GM12891 (cell line): ENCODE measurements around the gene SLC22A14.

Experiments
- DNase-seq: peaks from one replicate; pipeline ENCODE4 v3.0.0; 2011; ENCODE audit warnings: low spot score; ENCODE audit not compliant: insufficient read length
- FAIRE-seq: peaks from 2 replicates; lab custom pipeline; 2011; peaks lifted over from hg19 to GRCh38; lab: Jason Lieb, UNC
- PAX5 ChIP-seq: IDR thresholded peaks from 2 replicates; pipeline ENCODE4 v1.6.1; 2011; ENCODE audit warnings: low read length, moderate library complexity, mild to moderate bottlenecking; ENCODE audit not compliant: insufficient read depth, severe bottlenecking
- POLR2A ChIP-seq: IDR thresholded peaks from 2 replicates; pipeline ENCODE4 v1.6.1; 2011; ENCODE audit warnings: low read depth, low read length, control low read depth
- POLR2AphosphoS5 ChIP-seq: IDR thresholded peaks from 2 replicates; pipeline ENCODE4 v1.6.1; 2011; ENCODE audit warnings: low read depth, low read length, control low read depth
- POU2F2 ChIP-seq: IDR thresholded peaks from 2 replicates; pipeline ENCODE4 v1.6.1; 2011; ENCODE audit warnings: low read depth, mild to moderate bottlenecking, control low read depth, low read length, moderate library complexity
- SPI1 ChIP-seq: IDR thresholded peaks from 2 replicates; pipeline ENCODE4 v1.6.1; 2011; ENCODE audit warnings: low read depth, low read length, control low read depth
- TAF1 ChIP-seq: IDR thresholded peaks from 2 replicates; pipeline ENCODE4 v1.6.1; 2011; ENCODE audit warnings: low read depth, low read length, control low read depth

SLC22A14 gene

GRCh38 chr3:38268522-38268921 lies 13.6 kb upstream of the SLC22A14 start:
- TF ChIP-seq SPI1, result peak; percentile 79
- no peak for TF ChIP-seq POLR2A
- TF ChIP-seq POU2F2, result no peak
- FAIRE-seq, result no peak
- no peak for DNase-seq

GRCh38 chr3:38270606-38271005 lies 11.5 kb upstream of the SLC22A14 start:
- DNase-seq (no peak), FAIRE-seq (no peak)
- TF ChIP-seq PAX5 (no peak), TAF1 (no peak), POLR2AphosphoS5 (no peak), SPI1 (no peak), POU2F2 (no peak), POLR2A (no peak)

- TF ChIP-seq POLR2AphosphoS5 (no peak), TAF1 (no peak), POU2F2 (no peak), PAX5 (no peak), SPI1 (no peak), POLR2A (no peak)
- no peak for DNase-seq
- no peak for FAIRE-seq
Observed at GRCh38 chr3:38271553-38271952, 10.5 kb upstream of the SLC22A14 start.

- TF ChIP-seq POU2F2 (no peak), POLR2AphosphoS5 (no peak), PAX5 (no peak), POLR2A (no peak), TAF1 (no peak)
- no peak for DNase-seq
- FAIRE-seq, result no peak
Observed at GRCh38 chr3:38274864-38275649, 7.0 kb upstream of the SLC22A14 start.

GRCh38 chr3:38275658-38276057 lies 6.4 kb upstream of the SLC22A14 start:
- no peak for FAIRE-seq
- DNase-seq, result no peak
- TF ChIP-seq TAF1 (no peak), SPI1 (no peak), POU2F2 (no peak), PAX5 (no peak), POLR2A (no peak), POLR2AphosphoS5 (no peak)

GRCh38 chr3:38276081-38276916 lies 5.8 kb upstream of the SLC22A14 start:
- TF ChIP-seq POU2F2 (no peak), POLR2A (no peak), SPI1 (no peak), POLR2AphosphoS5 (no peak), PAX5 (no peak), TAF1 (no peak)
- no peak for FAIRE-seq

GRCh38 chr3:38276917-38277630 lies 5.0 kb upstream of the SLC22A14 start:
- DNase-seq (no peak), FAIRE-seq (no peak)
- no peak for TF ChIP-seq POLR2AphosphoS5
- no peak for TF ChIP-seq POLR2A
- TF ChIP-seq POU2F2, result no peak
- TF ChIP-seq PAX5, result no peak
- no peak for TF ChIP-seq TAF1
- no peak for TF ChIP-seq SPI1

More at GRCh38 chr3:38276081-38276916, 5.8 kb upstream of the SLC22A14 start:
- DNase-seq, result no peak

GRCh38 chr3:38278841-38279240 lies 3.3 kb upstream of the SLC22A14 start:
- no peak for FAIRE-seq

GRCh38 chr3:38283810-38284755 lies 2.0 kb downstream of the SLC22A14 start:
- FAIRE-seq (no peak), DNase-seq (no peak)
- TF ChIP-seq POLR2AphosphoS5, result no peak
- no peak for TF ChIP-seq SPI1
- TF ChIP-seq POLR2A, result no peak

More at GRCh38 chr3:38278841-38279240, 3.3 kb upstream of the SLC22A14 start:
- DNase-seq, result no peak
- TF ChIP-seq PAX5 (no peak), POLR2A (no peak), POU2F2 (no peak), POLR2AphosphoS5 (no peak)
